Measurements from ENCODE around the gene ENTPD8. TPM values are rescaled to one million over a fixed set of nuclear protein-coding genes. Genes with fewer than 3 reads are reported as not detected.
A peak's percentile ranks its signal among the peaks of the same experiment; 100 is the strongest.

ENTPD8 gene
- total RNA-seq, 4 donors from 2014 or later: not detected

- peak in 1 of 2 donors; percentile 76 for TF ChIP-seq EP300 (IDR thresholded peaks at IDR 0.05)
- no peak for TF ChIP-seq CTCF (IDR thresholded peaks at IDR 0.05)
- TF ChIP-seq POLR2A (IDR thresholded peaks at IDR 0.05): peak in 1 of 2 donors; percentile 37
- H3K4me3 ChIP-seq: peak overlapping the region in 1 of 4 donors; percentile 82
- peaks cover 0 to 46% (median 4%) of the 10 kb centered on the region in 3 donors for H3K36me3 ChIP-seq
- peaks cover 0 to 67% (median 44%) of the 10 kb centered on the region in 4 donors for H3K4me1 ChIP-seq
- H3K9me3 ChIP-seq: no peaks in the 10 kb centered on the region
- H3K27ac ChIP-seq: peak overlapping the region; percentile 49 to 94 (median 88)
- DNase-seq (ENCODE audit: low spot score in 2 of 2): no peak
- H3K27me3 ChIP-seq: no peaks in the 10 kb centered on the region
- WGBS, 2 donors: 53 to 70% methylated on average over 12 of the region's 12 CpGs
Observed at GRCh38 chr9:137456061-137456863, 15.1 kb upstream of the ENTPD8 start.

DNA sequence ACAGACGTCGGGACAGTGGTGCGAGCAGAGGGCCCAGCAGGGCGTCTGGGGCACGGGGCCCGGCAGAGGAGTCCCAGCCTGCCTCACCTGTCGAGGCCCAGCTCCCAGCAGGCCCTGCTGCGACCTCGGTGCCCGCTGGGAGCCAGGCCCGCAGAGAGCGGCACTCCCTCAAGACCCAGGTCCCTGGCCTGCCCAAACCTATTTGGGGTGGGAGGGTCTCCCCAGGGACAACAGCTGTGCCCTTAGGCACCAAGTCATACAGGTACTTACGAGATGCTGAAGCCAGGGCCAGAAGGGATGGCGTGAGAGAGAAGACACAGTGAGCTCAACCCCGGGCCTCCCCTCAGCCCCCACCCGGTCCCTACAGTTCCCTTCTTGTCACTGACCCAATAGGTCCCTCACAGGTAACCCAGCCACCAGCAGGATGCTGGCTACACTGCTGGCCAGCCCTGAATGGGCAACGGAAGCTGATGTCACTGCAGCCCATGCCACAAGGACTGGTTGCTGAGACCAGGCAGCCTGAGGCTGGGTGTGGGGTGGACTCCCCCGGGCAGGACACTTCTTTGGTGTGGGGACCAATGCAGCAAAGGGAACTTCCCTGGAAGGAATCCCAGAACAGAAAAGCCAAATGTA lies 14.3 kb upstream of the ENTPD8 start:
- no peak for DNase-seq (ENCODE audit: low spot score in 2 of 2)
- peaks cover 0 to 46% (median 4%) of the 10 kb centered on the region in 3 donors for H3K36me3 ChIP-seq
- peaks cover 0 to 64% (median 44%) of the 10 kb centered on the region in 4 donors for H3K4me1 ChIP-seq
- peak overlapping the region in 1 of 4 donors; percentile 49 for H3K4me3 ChIP-seq
- H3K27me3 ChIP-seq: no peaks in the 10 kb centered on the region
- peak overlapping the region; percentile 49 to 94 (median 88) for H3K27ac ChIP-seq
- TF ChIP-seq CTCF (IDR thresholded peaks at IDR 0.05) (no peak), EP300 (IDR thresholded peaks at IDR 0.05) (no peak), POLR2A (IDR thresholded peaks at IDR 0.05) (no peak)
- H3K9me3 ChIP-seq: no peaks in the 10 kb centered on the region
- 84 to 91% methylated on average over 15 to 18 of the region's 18 CpGs for WGBS, 2 donors

- WGBS, 2 donors: 68 to 75% methylated on average over 28 to 29 of the region's 30 CpGs
- TF ChIP-seq CTCF (IDR thresholded peaks at IDR 0.05) (no peak), POLR2A (IDR thresholded peaks at IDR 0.05) (no peak), EP300 (IDR thresholded peaks at IDR 0.05) (peak in 1 of 2 donors; percentile 11)
- H3K36me3 ChIP-seq: peaks cover 0 to 51% (median 4%) of the 10 kb centered on the region in 3 donors
- peak overlapping the region; percentile 16 to 51 (median 40) for H3K4me3 ChIP-seq
- H3K9me3 ChIP-seq: no peaks in the 10 kb centered on the region
- no peaks in the 10 kb centered on the region for H3K27me3 ChIP-seq
- no peak for DNase-seq (ENCODE audit: low spot score in 2 of 2)
- peaks cover 0 to 60% (median 42%) of the 10 kb centered on the region in 4 donors for H3K4me1 ChIP-seq
- peak overlapping the region; percentile 49 to 94 (median 88) for H3K27ac ChIP-seq
Observed at GRCh38 chr9:137454597-137455358, 13.6 kb upstream of the ENTPD8 start.

GRCh38 chr9:137454145-137454596 lies 13.0 kb upstream of the ENTPD8 start:
- DNase-seq (ENCODE audit: low spot score in 2 of 2): no peak
- peak overlapping the region; percentile 49 to 94 (median 86) for H3K27ac ChIP-seq
- TF ChIP-seq EP300 (IDR thresholded peaks at IDR 0.05) (peak in 1 of 2 donors; percentile 2), POLR2A (IDR thresholded peaks at IDR 0.05) (peak in 1 of 2 donors; percentile 35), CTCF (IDR thresholded peaks at IDR 0.05) (no peak)
- no peaks in the 10 kb centered on the region for H3K27me3 ChIP-seq
- WGBS, 2 donors: 15 to 16% methylated on average over 7 to 21 of the region's 24 CpGs
- H3K36me3 ChIP-seq: peaks cover 0 to 57% (median 4%) of the 10 kb centered on the region in 3 donors
- H3K9me3 ChIP-seq: no peaks in the 10 kb centered on the region
- H3K4me1 ChIP-seq: peaks cover 0 to 54% (median 37%) of the 10 kb centered on the region in 4 donors
- H3K4me3 ChIP-seq: peak overlapping the region; percentile 16 to 51 (median 40)
